Neural cell (in vitro differentiated cells): ENCODE data around the gene IL12B.

Experiments used
- EP300 ChIP-seq: fragments of 450-650 bp; conservative IDR thresholded peaks from 2 replicates; pipeline ENCODE4 v1.6.1; 2014; ENCODE audit warnings: antibody characterized with exemption, mild to moderate bottlenecking, moderate library complexity; ENCODE audit not compliant: poor library complexity, severe bottlenecking
- EZH2 ChIP-seq: fragments of 200-600, 300-800 bp; shearing (Covaris generic), sonication (generic); IDR thresholded peaks from 2 replicates; pipeline ENCODE4 v1.6.1; 2014; ENCODE audit warnings: antibody characterized with exemption, low read length, borderline replicate concordance, mild to moderate bottlenecking; ENCODE audit not compliant: insufficient read depth, poor library complexity, severe bottlenecking
- POLR2AphosphoS5 ChIP-seq: IDR thresholded peaks from 2 replicates; pipeline ENCODE4 v1.6.1; 2012
- RAD21 ChIP-seq: fragments of 450-650 bp; conservative IDR thresholded peaks from 2 replicates; pipeline ENCODE4 v1.6.1; 2014; ENCODE audit warnings: antibody characterized with exemption, mild to moderate bottlenecking, moderate library complexity
- TAF1 ChIP-seq: IDR thresholded peaks from 2 replicates; pipeline ENCODE4 v1.6.1; 2012; ENCODE audit warnings: low read depth
- TF ChIP-seq, protein P1 (sequence below): fragments of 450-650 bp; IDR thresholded peaks from 2 replicates; pipeline ENCODE4 v1.5.1; 2014; ENCODE audit warnings: antibody characterized with exemption, mild to moderate bottlenecking, moderate library complexity; ENCODE audit not compliant: poor library complexity, severe bottlenecking
- TF ChIP-seq, protein P2 (sequence below): IDR thresholded peaks from 2 replicates; pipeline ENCODE4 v1.6.1; 2012; ENCODE audit warnings: borderline replicate concordance

- TF ChIP-seq, protein P1, sequence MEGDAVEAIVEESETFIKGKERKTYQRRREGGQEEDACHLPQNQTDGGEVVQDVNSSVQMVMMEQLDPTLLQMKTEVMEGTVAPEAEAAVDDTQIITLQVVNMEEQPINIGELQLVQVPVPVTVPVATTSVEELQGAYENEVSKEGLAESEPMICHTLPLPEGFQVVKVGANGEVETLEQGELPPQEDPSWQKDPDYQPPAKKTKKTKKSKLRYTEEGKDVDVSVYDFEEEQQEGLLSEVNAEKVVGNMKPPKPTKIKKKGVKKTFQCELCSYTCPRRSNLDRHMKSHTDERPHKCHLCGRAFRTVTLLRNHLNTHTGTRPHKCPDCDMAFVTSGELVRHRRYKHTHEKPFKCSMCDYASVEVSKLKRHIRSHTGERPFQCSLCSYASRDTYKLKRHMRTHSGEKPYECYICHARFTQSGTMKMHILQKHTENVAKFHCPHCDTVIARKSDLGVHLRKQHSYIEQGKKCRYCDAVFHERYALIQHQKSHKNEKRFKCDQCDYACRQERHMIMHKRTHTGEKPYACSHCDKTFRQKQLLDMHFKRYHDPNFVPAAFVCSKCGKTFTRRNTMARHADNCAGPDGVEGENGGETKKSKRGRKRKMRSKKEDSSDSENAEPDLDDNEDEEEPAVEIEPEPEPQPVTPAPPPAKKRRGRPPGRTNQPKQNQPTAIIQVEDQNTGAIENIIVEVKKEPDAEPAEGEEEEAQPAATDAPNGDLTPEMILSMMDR = no peak
- TF ChIP-seq POLR2AphosphoS5 = no peak
- no peak for TF ChIP-seq EZH2
- TF ChIP-seq EP300 = no peak
- TF ChIP-seq, protein P2, sequence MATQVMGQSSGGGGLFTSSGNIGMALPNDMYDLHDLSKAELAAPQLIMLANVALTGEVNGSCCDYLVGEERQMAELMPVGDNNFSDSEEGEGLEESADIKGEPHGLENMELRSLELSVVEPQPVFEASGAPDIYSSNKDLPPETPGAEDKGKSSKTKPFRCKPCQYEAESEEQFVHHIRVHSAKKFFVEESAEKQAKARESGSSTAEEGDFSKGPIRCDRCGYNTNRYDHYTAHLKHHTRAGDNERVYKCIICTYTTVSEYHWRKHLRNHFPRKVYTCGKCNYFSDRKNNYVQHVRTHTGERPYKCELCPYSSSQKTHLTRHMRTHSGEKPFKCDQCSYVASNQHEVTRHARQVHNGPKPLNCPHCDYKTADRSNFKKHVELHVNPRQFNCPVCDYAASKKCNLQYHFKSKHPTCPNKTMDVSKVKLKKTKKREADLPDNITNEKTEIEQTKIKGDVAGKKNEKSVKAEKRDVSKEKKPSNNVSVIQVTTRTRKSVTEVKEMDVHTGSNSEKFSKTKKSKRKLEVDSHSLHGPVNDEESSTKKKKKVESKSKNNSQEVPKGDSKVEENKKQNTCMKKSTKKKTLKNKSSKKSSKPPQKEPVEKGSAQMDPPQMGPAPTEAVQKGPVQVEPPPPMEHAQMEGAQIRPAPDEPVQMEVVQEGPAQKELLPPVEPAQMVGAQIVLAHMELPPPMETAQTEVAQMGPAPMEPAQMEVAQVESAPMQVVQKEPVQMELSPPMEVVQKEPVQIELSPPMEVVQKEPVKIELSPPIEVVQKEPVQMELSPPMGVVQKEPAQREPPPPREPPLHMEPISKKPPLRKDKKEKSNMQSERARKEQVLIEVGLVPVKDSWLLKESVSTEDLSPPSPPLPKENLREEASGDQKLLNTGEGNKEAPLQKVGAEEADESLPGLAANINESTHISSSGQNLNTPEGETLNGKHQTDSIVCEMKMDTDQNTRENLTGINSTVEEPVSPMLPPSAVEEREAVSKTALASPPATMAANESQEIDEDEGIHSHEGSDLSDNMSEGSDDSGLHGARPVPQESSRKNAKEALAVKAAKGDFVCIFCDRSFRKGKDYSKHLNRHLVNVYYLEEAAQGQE = no peak
- no peak for TF ChIP-seq TAF1
- TF ChIP-seq RAD21 = no peak
These were observed 10.9 kb upstream of the IL12B start for GRCh38 chr5:159341145-159341544.
